SK-N-SH (cell line): ENCODE measurements around the gene SLC2A9. TPM values are rescaled to one million over a fixed set of nuclear protein-coding genes. Genes with fewer than 3 reads are reported as not detected.

Experiments used
- CTCF ChIA-PET: fragments of 300-600, 350-600 bp; formaldehyde crosslinking; extraction: SDS; loops from one replicate; lab custom pipeline; 2021; lab: Yijun Ruan, JAX
- POLR2A ChIA-PET: fragments of 350-600 bp; sonication (Branson Sonifier 250); formaldehyde crosslinking; extraction: SDS; loops from one replicate; lab custom pipeline; 2020; ENCODE audit warnings: antibody characterized with exemption, inconsistent platforms; lab: Yijun Ruan, JAX
- DNase-seq: peaks from one replicate; pipeline ENCODE4 v3.0.0; 2012
- H2AFZ ChIP-seq: fragments of 200-600 bp; sonication (generic); 2 replicates; pipeline ENCODE4 v1.8.1; 2016; ENCODE audit warnings: antibody characterized with exemption, mild to moderate bottlenecking, low read depth
- H3F3A ChIP-seq: fragments of 200-600 bp; sonication (generic); replicated peaks from 2 replicates; pipeline ENCODE3; 2016; ENCODE audit warnings: antibody characterized with exemption, mild to moderate bottlenecking; ENCODE audit not compliant: insufficient read depth
- H3K27ac ChIP-seq, 2 experiments: fragments of 200-500 bp in 1 of 2; fragments of 200-600 bp in 1 of 2; sonication (Bioruptor generic) in 1 of 2; sonication (generic), shearing (Covaris generic) in 1 of 2; 2 replicates each; pipeline versions ENCODE4 v1.5.1 to v1.6.1; 2014 to 2016; ENCODE audit warnings: low read depth in 2 of 2, inconsistent platforms in 1 of 2, low read length in 1 of 2, mild to moderate bottlenecking in 1 of 2, mixed read lengths in 1 of 2
- H3K27me3 ChIP-seq: fragments of 200-600 bp; sonication (generic), shearing (Covaris generic); 2 replicates; pipeline ENCODE4 v1.6.1; 2016; ENCODE audit warnings: mixed run types; ENCODE audit not compliant: insufficient read depth
- H3K36me3 ChIP-seq, 2 experiments: fragments of 200-500 bp in 1 of 2; fragments of 200-600 bp in 1 of 2; sonication (Bioruptor generic) in 1 of 2; sonication (generic) in 1 of 2; replicated peaks in 1 of 2; 2 replicates each; pipeline versions ENCODE3 to v1.5.1; 2014 to 2016; ENCODE audit warnings: low read length in 1 of 2, mild to moderate bottlenecking in 1 of 2; ENCODE audit not compliant: insufficient read depth in 2 of 2, control insufficient read depth in 1 of 2
- H3K4me1 ChIP-seq, 2 experiments: fragments of 200-500 bp in 1 of 2; fragments of 200-600 bp in 1 of 2; sonication (Bioruptor generic) in 1 of 2; sonication (generic), shearing (Covaris generic) in 1 of 2; 2 replicates each; pipeline versions ENCODE4 v1.5.1 to v1.6.1; 2014 to 2016; ENCODE audit warnings: low read depth in 1 of 2, low read length in 1 of 2, mixed run types in 1 of 2; ENCODE audit not compliant: insufficient read depth in 2 of 2, control insufficient read depth in 1 of 2
- H3K4me2 ChIP-seq: fragments of 200-600 bp; sonication (generic), shearing (Covaris generic); 2 replicates; pipeline ENCODE4 v1.6.1; 2017; ENCODE audit warnings: mixed run types
- H3K4me3 ChIP-seq, 2 experiments: fragments of 200-500 bp in 1 of 2; fragments of 200-600 bp in 1 of 2; sonication (Bioruptor generic) in 1 of 2; sonication (generic), shearing (Covaris generic) in 1 of 2; 2 replicates each; pipeline versions ENCODE4 v1.5.1 to v1.8.1; 2014 to 2016; ENCODE audit warnings: low read depth in 2 of 2, inconsistent platforms in 1 of 2, low read length in 1 of 2, mild to moderate bottlenecking in 1 of 2, mixed read lengths in 1 of 2, moderate library complexity in 1 of 2
- H3K79me2 ChIP-seq: fragments of 200-600 bp; sonication (generic); 2 replicates; pipeline ENCODE4 v1.8.1; 2017; ENCODE audit warnings: mild to moderate bottlenecking; ENCODE audit not compliant: insufficient read depth
- H3K9ac ChIP-seq: fragments of 200-600 bp; sonication (generic); 2 replicates; pipeline ENCODE4 v1.6.1; 2017; ENCODE audit warnings: mixed run types
- H3K9me2 ChIP-seq: fragments of 200-600 bp; sonication (generic); 2 replicates; pipeline ENCODE4 v1.6.1; 2017; ENCODE audit warnings: mixed run types
- H3K9me3 ChIP-seq: fragments of 200-600 bp; sonication (generic); 2 replicates; pipeline ENCODE4 v1.6.1; 2017; ENCODE audit warnings: mixed run types, mild to moderate bottlenecking, moderate library complexity
- H4K20me1 ChIP-seq: fragments of 200-600 bp; sonication (generic); 2 replicates; pipeline ENCODE4 v1.6.1; 2017; ENCODE audit warnings: mild to moderate bottlenecking, mixed run types; ENCODE audit not compliant: insufficient read depth
- CHD2 ChIP-seq: fragments of 150-350 bp; IDR thresholded peaks from 2 replicates; pipeline ENCODE4 v1.6.1; 2018; ENCODE audit warnings: low read length; ENCODE audit not compliant: partially characterized antibody
- ELF1 ChIP-seq: IDR thresholded peaks from 2 replicates; pipeline ENCODE4 v1.4.0; 2012
- EP300 ChIP-seq, 2 experiments: IDR thresholded peaks; 2 replicates each; pipeline versions ENCODE4 v1.4.0 to v1.6.1; 2012; ENCODE audit warnings: borderline replicate concordance in 1 of 2, low read depth in 1 of 2, low read length in 1 of 2
- FOXJ3 ChIP-seq: sonication (generic); formaldehyde crosslinking; IDR thresholded peaks from 2 replicates; pipeline ENCODE4 v1.5.1; 2020; ENCODE audit warnings: mild to moderate bottlenecking, missing genetic modification reagents
- FOXM1 ChIP-seq: IDR thresholded peaks from 2 replicates; pipeline ENCODE4 v1.4.0; 2012; ENCODE audit warnings: low read depth, mild to moderate bottlenecking
- POLR2AphosphoS5 ChIP-seq: IDR thresholded peaks from 2 replicates; pipeline ENCODE4 v1.6.1; 2012; ENCODE audit warnings: low read depth, low read length
- SMC3 ChIP-seq: IDR thresholded peaks from 2 replicates; pipeline ENCODE4 v1.6.1; 2012; ENCODE audit warnings: low read depth, low read length, improper control_type of control experiment
- TAF1 ChIP-seq: IDR thresholded peaks from 2 replicates; pipeline ENCODE4 v1.6.1; 2012; ENCODE audit warnings: low read depth, mild to moderate bottlenecking, low read length, moderate library complexity, borderline replicate concordance
- TEAD4 ChIP-seq: IDR thresholded peaks from 2 replicates; pipeline ENCODE4 v1.4.0; 2012; ENCODE audit warnings: mild to moderate bottlenecking, borderline replicate concordance; ENCODE audit not compliant: insufficient read depth
- USF2 ChIP-seq: fragments of 150-350 bp; IDR thresholded peaks from 2 replicates; pipeline ENCODE4 v1.6.1; 2017; ENCODE audit warnings: antibody characterized with exemption, low read length, low read depth, borderline replicate concordance
- WGBS: methylation state at CpG from one replicate; pipeline ENCODE4 v1.1.6; 2017; ENCODE audit warnings: low lambda C conversion rate; 5-methylcytosine and 5-hydroxymethylcytosine counted together
- polyA plus RNA-seq, 3 experiments: library from polyadenylated mRNA; depleted of rRNA; stranded (reverse); fragments of >200 nt; gene quantifications; 2 replicates each; pipeline ENCODE4 v1.2.3, GENCODE V29; 2012

The SLC2A9 gene
- polyA plus RNA-seq, 1 of the 3 experiments (the other 2 are of a cell fraction) = not detected

GRCh38 chr4:9849538-9849920, 171.8 kb downstream of the SLC2A9 start:
- no peak overlapping the region for H3K4me2 ChIP-seq
- H3K9me2 ChIP-seq = no peaks in the 10 kb centered on the region
- H3F3A ChIP-seq = no peaks in the 10 kb centered on the region
- no peaks in the 10 kb centered on the region for H3K36me3 ChIP-seq
- H3K79me2 ChIP-seq = no peaks in the 10 kb centered on the region
- no peaks in the 10 kb centered on the region for H4K20me1 ChIP-seq
- H3K4me3 ChIP-seq = no peak overlapping the region
- H2AFZ ChIP-seq = no peak overlapping the region
- WGBS = 39% methylated on average over 2 of the region's 2 CpGs
- DNase-seq = no peak
- ChIA-PET CTCF (no interaction called here), POLR2A (no interaction called here)
- H3K27me3 ChIP-seq = no peaks in the 10 kb centered on the region
- H3K27ac ChIP-seq = no peak overlapping the region
- no peak overlapping the region for H3K9ac ChIP-seq
- peaks cover 0 to 7% of the 10 kb centered on the region in 2 experiments; a peak in 2 of 4 replicates for H3K4me1 ChIP-seq
- TF ChIP-seq FOXJ3 (no peak), ELF1 (no peak), SMC3 (no peak), CHD2 (no peak), TEAD4 (no peak), FOXM1 (no peak), USF2 (no peak), POLR2AphosphoS5 (no peak)
- no peaks in the 10 kb centered on the region for H3K9me3 ChIP-seq

GRCh38 chr4:9847968-9848748, 173.1 kb downstream of the SLC2A9 start:
- no peak overlapping the region for H3K27ac ChIP-seq
- H3K36me3 ChIP-seq = no peaks in the 10 kb centered on the region
- no peaks in the 10 kb centered on the region for H4K20me1 ChIP-seq
- TF ChIP-seq EP300 (IDR thresholded peaks at IDR 0.05; ENCODE audit: borderline replicate concordance in 1 of 2, low read depth in 1 of 2, low read length in 1 of 2) (no peak), TAF1 (no peak)
- TF ChIP-seq, all 33 proteins: peak for 0
- Histone ChIP-seq H3K4me2 (no peak overlapping the region), H3K9me2 (no peaks in the 10 kb centered on the region), H3K9ac (no peak overlapping the region), H3K4me1 (peaks cover 0 to 7% of the 10 kb centered on the region in 2 experiments; a peak in 2 of 4 replicates), H3K9me3 (no peaks in the 10 kb centered on the region), H3F3A (no peaks in the 10 kb centered on the region), H2AFZ (no peak overlapping the region), H3K79me2 (no peaks in the 10 kb centered on the region), H3K27me3 (no peaks in the 10 kb centered on the region), H3K4me3 (no peak overlapping the region)
- 29% methylated on average over 5 of the region's 5 CpGs for WGBS
- DNase-seq = no peak
- ChIA-PET CTCF (no interaction called here), POLR2A (no interaction called here)
